ENCODE data around the gene FOXF2. TPM values are rescaled to one million over a fixed set of nuclear protein-coding genes. Genes with fewer than 3 reads are reported as not detected.

FOXF2 gene
- total RNA-seq, 2 experiments from 2014 or later = not detected

GRCh38 chr6:1402868-1403267 lies 13.5 kb downstream of the FOXF2 start:
- CTCF ChIA-PET = no interaction called here
- POLR2A ChIA-PET = interaction anchor here (0.6 kb wide), 1 partner anchor 874 kb away, joined by 8 read pairs; no protein-coding TSS in a partner anchor

DNA sequence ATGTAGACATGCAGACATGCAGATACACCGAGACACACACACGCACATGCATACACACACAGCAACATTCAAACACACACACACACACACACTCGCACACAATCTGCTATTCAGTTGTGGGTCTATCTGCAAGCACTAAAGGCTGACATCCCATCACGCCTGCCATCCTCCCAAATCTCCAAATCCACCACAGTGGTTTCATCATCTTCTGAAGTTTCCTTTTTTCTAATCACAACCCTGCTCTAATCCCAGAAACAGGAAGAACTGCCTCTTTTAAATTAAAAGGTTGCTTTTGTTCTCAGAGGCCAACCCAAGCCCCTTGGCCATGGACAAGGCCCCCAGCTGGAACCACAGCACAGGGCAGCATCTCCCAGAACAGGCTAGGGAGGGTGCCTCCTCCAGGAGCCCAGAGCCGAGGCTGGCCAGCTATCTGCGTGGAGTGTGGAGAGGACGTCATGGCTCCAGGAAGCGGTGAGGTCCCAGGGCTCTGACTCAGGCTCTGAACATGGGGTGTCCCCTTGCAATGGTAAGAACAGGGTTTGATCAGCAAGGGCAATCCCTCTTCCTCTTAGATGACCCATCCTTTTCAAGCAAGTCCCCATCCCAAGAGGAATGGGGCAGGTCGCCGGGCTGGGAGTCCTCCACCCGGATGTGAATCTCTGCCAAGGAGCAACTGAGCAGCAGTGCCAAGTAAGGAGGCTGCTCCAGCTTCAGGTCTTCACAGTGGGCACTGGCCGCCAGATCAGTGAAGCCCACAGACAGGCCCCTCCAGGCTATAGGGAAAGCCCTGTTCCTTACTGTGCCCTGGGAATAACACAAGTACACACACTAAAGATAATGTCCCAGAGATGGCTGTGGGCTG lies 14.7 kb downstream of the FOXF2 start:
- CTCF ChIA-PET = no interaction called here
- POLR2A ChIA-PET = no interaction called here

- POLR2A ChIA-PET = no interaction called here
- CTCF ChIA-PET = interaction anchor here (0.6 kb wide), 1 partner anchor 13 kb away, joined by 7 read pairs; no protein-coding TSS in a partner anchor
Measured at GRCh38 chr6:1404713-1405098, 15.3 kb downstream of the FOXF2 start.

DNA sequence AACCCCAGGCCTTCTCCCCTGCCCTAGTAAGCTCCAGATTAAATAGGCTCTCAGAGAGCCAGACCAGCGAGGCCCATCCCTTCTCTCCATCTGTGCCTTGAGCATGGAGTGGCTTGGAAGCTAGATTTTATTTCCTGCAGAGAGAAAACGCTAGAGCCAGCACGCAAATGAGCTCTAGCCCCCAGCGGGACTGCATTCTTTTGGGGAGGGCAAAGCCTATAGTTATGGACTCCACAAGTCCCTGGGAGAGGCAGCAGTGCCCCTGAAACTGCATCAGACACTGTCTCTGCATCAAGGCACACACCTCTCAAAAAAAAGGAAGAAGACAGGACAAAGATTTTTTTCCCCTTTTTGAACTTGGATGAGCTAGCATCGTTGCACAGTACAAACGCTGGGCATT lies 15.8 kb downstream of the FOXF2 start:
- ChIA-PET POLR2A (no interaction called here), CTCF (interaction anchor here (0.6 to 1.0 kb wide), 2 partner anchors 9 to 13 kb away, joined by 3 to 7 read pairs; no protein-coding TSS in a partner anchor)

DNA sequence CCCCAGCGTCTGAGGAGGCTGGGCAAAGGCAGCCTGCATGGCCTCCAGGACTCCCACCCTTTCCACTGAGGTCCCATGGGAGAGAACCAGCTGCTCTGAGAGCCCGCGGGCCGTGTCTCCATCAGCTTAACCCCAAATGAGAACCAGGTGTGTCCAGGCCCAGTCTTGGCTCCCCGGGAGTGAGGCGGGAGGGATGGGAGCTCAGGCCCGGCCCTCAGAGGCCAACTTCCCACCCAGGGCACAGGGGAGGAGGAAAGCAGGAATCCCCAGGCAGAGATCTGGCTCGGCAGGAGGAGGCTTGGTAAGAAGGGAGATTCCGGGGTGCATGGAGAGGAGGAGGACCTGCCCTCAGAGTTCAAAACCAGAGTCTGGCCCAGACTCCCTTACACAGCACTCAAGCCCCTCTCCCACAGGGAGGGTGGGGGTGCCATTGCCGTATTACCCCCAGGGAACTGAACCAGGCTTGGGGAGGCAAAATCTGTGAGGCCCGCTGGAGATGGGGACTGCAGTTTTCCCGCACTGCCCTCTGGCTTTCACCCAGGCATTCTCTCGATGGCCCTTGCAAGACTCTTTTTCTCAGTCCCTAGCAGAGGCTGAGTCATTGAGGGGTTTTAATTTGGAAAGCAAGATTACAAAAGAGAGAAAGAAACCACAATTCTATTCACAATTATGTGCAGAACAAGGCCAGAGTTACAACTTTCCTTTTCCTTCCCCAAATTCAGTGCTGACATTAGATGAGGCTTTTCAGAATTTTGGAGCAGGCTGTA lies 17.1 kb downstream of the FOXF2 start:
- CTCF ChIA-PET = interaction anchor here (1.0 kb wide), 1 partner anchor 10 kb away, joined by 3 read pairs; no protein-coding TSS in a partner anchor
- POLR2A ChIA-PET = no interaction called here

DNA sequence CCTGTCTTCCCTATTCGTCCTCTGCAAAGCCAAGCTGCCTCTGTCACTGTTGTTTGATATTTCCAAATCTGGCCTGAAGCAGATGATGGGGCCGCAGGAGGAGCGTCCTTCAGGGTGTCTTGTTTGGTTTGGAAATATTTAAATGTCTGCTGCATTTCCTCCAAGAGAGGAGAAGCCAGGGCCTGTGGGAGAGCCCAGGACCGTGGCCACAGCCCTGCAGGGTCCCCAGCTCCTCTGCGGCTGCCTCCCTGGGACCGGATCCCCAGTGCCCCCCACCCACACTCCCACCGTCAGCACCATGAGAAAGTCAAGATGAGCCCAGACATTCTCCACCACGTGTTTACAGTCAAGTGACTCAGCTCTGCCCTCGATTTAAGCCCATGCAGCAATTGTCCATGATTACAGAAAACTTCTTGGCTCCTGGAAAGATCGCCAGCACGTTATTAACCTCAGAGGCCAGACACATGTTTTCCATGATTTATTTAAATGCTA lies 18.2 kb downstream of the FOXF2 start:
- ChIA-PET POLR2A (no interaction called here), CTCF (no interaction called here)

- ChIA-PET CTCF (interaction anchor here (1.1 kb wide), 1 partner anchor 15 kb away, joined by 3 read pairs; no protein-coding TSS in a partner anchor), POLR2A (no interaction called here)
Measured at GRCh38 chr6:1409774-1410465, 20.5 kb downstream of the FOXF2 start.

- ChIA-PET CTCF (interaction anchor here (1.4 kb wide), 1 partner anchor 16 kb away, joined by 9 read pairs; no protein-coding TSS in a partner anchor), POLR2A (no interaction called here)
Measured at GRCh38 chr6:1412901-1413300, 23.5 kb downstream of the FOXF2 start.

DNA sequence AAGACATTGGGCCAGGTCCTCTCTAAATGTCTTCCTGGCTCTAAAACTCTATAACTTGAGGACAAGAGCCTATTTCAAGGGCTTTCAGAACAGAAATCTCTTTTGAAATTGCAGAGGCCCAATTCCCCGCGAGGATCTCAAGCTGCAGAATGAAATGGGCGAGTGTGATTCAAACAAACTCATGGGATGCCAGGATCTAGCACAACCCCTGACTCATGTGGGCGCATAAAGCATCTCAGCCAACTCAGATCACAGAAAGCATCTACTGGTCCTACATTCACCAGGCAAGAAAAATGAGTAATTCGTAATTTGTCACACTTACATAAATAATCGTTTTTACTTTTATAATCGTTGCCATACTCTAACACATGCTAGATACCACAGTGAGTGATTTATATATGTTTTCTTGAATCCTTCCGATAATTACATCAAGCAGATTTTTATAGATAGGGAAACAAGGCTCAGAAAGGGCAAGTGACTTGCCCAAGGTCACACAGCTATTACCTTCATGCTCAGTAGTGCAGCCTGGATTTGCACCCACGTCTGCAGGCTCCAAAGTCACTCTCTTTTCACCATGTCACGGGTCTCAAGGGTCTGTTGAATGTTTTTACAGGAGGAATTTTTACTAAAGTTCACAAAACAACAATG lies 26.2 kb downstream of the FOXF2 start:
- POLR2A ChIA-PET = no interaction called here
- CTCF ChIA-PET = interaction anchor here (0.6 kb wide), 1 partner anchor 48 kb away, joined by 3 read pairs; no protein-coding TSS in a partner anchor

DNA sequence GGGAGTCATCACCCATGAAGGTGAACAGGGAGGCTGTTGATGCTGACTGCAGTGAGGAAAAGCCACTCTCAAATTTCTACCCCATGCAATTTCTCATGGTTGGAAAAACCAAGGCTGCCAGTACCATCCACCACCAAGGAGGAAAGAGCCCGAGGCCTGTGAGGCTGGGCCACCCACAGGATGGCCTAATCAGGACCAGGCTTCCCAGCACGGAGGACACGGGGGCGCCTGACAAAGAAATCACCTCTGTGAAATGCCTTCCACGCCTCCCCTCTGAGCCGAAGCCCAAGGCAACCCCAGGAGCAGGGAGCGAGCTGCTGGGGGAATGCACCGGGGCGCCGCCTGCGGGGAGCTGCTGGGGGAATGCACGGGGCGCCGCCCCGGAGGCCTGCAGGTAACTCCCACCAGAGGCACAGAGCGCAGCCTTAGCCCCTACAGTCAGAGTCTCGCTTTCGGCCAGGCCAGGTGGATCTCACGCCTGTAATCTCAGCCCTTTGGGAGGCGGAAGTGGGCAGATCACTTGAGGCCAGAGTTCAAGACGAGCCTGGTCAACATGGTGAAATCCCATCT lies 26.9 kb downstream of the FOXF2 start:
- ChIA-PET POLR2A (no interaction called here), CTCF (no interaction called here)

- CTCF ChIA-PET = no interaction called here
- POLR2A ChIA-PET = no interaction called here
Measured at GRCh38 chr6:1416820-1417219, 27.4 kb downstream of the FOXF2 start.

DNA sequence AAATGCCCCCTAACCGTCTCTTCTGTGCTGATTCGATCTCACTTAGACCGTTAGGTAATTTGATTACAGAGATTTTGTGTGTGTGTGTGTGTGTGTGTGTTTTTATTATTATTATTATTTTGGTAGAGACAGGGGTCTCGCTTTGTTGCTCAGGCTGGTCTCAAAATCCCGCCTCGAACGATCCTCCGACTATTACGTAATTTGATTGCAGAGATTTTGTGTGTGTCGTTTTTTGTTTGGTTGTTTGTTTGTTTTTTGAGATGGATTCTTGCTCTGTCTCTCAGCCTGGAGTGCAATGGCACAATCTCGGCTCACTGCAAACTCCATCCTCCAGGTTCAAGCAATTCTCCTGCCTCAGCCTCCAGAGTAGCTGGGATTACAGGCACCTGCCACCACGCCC lies 28.3 kb downstream of the FOXF2 start:
- POLR2A ChIA-PET = no interaction called here
- CTCF ChIA-PET = interaction anchor here (0.7 kb wide), 1 partner anchor 13 kb away, joined by 7 read pairs; no protein-coding TSS in a partner anchor

GRCh38 chr6:1418471-1419191 lies 29.3 kb downstream of the FOXF2 start:
- CTCF ChIA-PET = no interaction called here

GRCh38 chr6:1420382-1420781 lies 31.0 kb downstream of the FOXF2 start:
- ChIA-PET CTCF (no interaction called here), POLR2A (no interaction called here)

More at GRCh38 chr6:1418471-1419191, 29.3 kb downstream of the FOXF2 start:
- POLR2A ChIA-PET = no interaction called here

GRCh38 chr6:1422290-1422689 lies 32.9 kb downstream of the FOXF2 start:
- ChIA-PET CTCF (interaction anchor here (0.9 to 1.7 kb wide), 2 partner anchors 14 to 836 kb away, joined by 4 to 5 read pairs; no protein-coding TSS in a partner anchor), POLR2A (no interaction called here)

GRCh38 chr6:1423578-1423977 lies 34.2 kb downstream of the FOXF2 start:
- CTCF ChIA-PET = interaction anchor here (1.7 kb wide), 1 partner anchor 13 kb away, joined by 5 read pairs; no protein-coding TSS in a partner anchor
- POLR2A ChIA-PET = no interaction called here

GRCh38 chr6:1424306-1424927 lies 35.0 kb downstream of the FOXF2 start:
- POLR2A ChIA-PET = no interaction called here
- CTCF ChIA-PET = interaction anchor here (1.0 to 1.7 kb wide), 2 partner anchors 12 to 15 kb away, joined by 3 to 5 read pairs; no protein-coding TSS in a partner anchor

GRCh38 chr6:1426416-1426815 lies 37.0 kb downstream of the FOXF2 start:
- ChIA-PET CTCF (interaction anchor here (0.5 kb wide), 1 partner anchor 30 kb away, joined by 3 read pairs; no protein-coding TSS in a partner anchor), POLR2A (no interaction called here)
